ENCODE measurements around the gene BDKRB2.

BDKRB2 gene

DNA sequence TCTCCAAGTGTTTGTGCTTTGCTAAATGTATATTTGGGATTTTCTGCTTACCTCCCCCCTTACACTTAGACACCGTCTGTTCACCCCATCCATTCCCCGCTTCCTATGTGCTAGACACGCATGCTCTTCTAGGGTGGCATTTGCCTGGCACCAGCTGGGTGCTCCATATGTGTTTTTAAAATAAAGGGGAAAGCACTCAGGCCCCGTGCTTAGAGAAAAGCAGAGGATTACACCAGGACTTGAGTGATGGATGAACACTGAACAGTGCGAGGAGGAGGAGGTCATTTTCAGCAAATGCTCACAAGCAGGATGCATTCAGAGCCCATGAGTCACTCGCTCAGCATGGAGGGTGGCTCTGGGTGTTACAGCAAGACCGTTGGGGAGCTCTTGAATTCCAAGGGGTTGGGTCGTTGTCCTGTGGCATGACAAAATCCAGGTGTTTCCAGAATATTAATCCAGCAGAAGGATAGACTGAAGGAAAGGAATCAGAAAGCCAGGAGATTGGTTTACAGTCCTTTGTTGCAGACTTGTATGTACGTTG lies 48.4 kb downstream of the BDKRB2 start:
- no peak for DNase-seq (ENCODE audit: low read depth)

DNA sequence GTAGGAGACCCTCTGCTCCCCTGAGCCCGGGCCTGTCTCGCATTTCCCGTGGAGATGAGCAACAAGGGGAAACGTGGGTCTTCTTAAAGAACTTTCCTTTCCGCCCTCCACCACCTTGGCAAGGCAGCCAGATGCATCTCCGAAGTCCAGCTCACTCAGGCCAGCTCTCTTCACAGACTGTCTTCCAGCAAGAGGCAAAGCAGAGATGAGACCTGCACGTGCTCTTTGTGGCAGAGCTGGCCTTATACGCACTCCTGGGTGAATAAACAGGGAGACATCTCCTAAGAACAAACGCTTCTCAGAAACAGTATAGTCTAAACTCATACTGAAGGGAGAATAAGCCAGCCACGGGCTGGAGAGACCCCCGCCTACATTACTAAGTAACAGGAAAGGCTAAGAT lies 50.0 kb downstream of the BDKRB2 start:
- DNase-seq (ENCODE audit: low read depth): no peak

DNA sequence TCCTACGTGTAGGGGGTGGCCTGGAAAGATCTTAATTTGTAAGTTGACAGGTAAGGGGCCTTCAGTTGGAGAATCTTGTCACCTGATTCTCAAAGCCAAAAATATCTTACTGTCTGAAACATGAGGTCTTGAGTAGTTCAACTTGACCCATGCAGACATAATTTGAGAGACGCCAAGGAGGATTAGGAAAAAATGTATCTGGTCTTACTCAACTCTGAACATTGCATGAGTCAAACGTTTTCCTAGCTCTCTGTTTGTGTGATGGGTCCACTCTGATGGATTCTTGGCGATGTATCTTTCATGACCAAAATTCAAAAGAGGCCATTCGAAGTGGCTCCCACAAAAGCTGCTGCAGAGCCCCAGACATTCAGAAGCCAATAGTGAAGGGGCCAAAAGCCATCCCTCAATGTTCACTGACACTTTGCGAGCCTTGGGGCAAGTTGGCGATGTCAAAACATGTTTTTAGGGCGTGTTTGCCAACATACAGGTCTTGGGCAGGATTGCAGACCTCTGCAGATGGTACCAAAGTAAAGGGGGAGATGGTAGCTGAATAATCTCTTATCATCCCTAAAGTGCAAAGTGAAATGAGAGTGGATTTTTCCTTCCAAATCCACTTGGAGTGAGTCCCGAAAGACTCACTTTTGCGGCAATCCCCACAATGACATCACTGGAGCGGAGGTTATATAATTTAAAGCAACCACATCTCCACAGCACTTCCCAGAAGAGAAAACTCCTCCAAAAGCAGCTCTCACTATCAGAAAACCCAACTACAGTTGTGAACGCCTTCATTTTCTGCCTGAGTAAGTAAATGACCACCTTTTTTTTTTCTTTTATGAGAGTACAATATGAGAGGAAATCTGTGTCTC lies 51.1 kb downstream of the BDKRB2 start, which contains the start of gene BDKRB1:
BDKRB1 (plus strand) TSS at position 710 of the 866 bp plus-strand sequence. CDS start 7,473 bp downstream, outside the sequence.
- no peak for DNase-seq (ENCODE audit: low read depth)

DNA sequence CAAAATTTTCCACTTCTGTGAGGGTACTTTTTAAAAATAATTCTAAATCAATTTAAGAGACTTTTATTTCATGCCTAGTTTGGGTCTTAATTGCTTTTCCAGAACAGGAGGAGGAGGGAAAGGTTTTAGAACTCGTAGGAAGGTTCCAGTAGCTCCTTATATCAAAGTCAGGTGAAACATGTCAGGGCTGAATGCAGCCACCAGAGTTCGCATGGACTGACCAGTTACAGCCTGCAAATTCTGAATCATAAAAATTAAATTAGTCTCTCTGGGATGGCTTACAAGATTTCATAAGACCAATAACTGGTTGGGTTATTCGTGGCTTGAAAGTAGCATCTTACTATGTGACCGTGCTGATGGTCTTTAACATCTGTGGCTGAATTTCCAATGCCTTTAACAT lies 51.8 kb downstream of the BDKRB2 start:
- no peak for DNase-seq (ENCODE audit: low read depth)

DNA sequence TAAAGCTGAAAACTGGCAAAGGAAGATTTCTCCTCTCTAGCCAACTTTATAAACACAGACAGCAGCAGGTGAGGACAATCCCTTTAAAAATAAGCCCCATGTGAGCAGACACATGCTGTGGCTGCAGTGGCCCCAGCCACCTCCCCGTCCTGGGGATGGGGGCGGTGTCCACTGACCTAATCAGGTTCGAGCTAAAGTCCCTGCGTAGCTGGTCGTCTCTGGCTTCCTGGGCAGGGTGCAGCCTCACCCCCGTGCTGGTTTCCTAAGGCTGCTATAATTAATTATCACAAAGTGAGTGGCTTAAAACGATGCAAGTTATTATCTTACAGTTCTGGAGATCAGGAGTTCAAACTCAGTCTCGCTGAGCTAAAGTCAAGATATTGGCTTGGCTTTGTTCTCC lies 52.4 kb downstream of the BDKRB2 start:
- no peak for DNase-seq (ENCODE audit: low read depth)

DNA sequence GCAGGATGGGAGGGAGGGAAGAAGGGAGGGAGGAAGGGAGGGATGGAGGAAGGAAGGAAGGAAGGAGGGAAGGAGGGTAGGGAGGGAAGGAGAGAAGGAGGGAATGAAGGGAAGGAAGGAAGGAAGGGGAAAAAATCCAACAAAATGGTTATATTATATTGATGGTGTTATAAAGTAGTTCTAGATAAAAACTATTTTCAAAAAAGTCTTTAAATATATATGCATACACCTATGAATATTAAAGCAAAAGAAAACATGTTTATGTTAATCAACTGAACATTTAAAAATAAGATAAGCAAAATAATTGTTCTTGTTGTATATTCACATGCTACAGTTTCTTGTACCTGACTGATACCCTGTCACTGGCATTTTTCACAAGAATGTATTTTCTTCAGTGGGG lies 53.3 kb downstream of the BDKRB2 start:
- no peak for DNase-seq (ENCODE audit: low read depth)

DNA sequence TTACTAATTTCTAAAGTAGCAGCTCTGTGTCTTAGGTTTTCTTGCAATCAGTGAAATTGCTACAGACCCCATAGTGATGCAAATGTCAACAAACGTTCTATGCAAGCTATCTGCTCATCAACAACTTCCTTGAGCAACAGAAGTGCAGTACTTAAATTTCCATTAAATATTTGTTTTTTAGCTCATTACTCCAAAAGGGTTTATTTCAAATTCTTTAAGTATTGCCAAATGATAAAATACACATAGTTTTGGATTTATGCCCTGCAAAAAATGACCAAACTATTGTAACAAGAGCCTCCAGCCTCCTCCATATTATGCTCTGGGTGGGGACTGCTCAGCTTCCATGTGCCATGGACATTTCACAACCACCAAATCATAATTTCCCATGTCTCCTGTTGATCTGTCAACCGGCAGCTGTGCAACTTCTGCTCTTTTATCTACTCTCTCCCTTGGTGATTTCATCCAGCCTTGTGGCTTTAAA lies 55.7 kb downstream of the BDKRB2 start:
- DNase-seq (ENCODE audit: low read depth): no peak

DNA sequence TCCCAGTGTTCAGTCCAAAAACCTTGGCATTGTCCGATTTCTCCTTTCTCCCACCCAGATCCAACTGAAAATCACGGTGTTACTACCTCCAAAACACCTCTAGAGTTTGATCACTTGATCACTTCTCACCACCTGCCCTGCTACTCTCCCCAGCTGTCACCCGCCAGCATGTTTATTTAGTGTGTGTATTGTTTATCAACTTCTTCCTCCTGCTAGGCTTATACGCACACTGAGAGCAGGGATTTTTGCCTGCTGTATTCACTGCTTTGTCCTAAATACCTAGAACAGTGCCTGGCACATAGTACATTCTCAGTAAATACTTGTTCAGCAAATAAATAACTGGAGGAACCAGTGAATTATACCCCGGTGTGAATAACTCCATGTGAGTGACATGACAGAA lies 56.4 kb downstream of the BDKRB2 start:
- no peak for DNase-seq (ENCODE audit: low read depth)

DNA sequence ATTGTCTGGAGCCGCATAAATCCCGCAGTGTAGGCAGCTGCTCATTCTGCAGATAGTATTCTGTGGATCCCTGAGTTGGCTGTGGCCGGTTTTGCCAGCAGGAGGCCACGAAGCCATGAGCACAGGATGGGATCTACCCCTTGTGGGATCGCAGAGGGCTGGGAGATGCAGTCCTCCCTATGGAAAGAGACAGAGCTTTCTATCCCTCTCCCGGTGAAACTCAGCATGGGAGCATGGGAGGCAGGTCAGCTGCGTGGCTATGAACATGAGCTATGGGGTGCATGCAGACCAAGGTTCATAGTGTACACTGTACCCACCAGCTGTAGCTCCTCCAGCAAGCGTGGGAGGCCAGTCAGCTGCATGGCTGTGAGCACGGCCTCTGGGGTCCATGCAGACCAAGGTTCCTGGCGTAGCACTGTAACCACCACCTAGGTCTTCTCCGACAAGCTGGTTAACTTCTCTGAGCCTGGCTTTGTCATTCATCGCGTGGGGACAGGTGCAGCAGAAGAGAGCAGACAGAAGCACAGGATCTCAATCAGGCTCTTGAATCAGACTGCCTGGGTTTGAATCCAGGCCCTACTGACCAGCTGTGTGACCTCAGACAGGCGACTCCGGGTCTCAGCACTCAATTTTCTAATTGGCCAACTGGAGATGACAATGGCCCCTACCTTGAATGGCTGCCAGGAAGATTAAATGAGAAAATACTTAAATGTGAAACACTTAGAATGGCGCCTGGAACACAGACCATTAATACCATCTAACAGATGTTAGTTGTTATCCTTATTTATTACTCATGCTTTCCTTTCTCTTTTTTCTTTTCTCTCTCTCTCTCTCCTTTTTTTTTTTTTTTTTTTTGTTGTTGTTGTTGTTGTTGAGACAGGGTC lies 57.4 kb downstream of the BDKRB2 start:
- no peak for DNase-seq (ENCODE audit: low read depth)

DNA sequence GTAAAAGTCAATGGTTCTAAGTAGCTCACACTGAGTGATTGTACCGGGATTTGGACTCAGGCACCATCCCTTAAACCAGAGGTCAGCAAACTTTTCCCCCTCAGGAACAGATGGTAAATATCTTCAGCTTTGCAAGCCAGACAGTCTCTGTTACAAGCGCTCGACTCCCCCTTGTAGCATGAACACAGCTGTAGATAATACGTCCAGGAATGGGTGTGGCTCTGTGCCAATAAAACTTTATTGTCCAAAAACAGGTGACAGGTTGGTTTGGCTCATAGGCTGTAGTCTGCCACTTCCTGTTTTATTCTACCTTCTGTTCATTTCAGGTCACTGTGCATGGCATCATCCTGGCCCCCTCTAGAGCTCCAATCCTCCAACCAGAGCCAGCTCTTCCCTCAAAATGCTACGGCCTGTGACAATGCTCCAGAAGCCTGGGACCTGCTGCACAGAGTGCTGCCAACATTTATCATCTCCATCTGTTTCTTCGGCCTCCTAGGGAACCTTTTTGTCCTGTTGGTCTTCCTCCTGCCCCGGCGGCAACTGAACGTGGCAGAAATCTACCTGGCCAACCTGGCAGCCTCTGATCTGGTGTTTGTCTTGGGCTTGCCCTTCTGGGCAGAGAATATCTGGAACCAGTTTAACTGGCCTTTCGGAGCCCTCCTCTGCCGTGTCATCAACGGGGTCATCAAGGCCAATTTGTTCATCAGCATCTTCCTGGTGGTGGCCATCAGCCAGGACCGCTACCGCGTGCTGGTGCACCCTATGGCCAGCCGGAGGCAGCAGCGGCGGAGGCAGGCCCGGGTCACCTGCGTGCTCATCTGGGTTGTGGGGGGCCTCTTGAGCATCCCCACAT lies 58.9 kb downstream of the BDKRB2 start:
- DNase-seq (ENCODE audit: low read depth): no peak

DNA sequence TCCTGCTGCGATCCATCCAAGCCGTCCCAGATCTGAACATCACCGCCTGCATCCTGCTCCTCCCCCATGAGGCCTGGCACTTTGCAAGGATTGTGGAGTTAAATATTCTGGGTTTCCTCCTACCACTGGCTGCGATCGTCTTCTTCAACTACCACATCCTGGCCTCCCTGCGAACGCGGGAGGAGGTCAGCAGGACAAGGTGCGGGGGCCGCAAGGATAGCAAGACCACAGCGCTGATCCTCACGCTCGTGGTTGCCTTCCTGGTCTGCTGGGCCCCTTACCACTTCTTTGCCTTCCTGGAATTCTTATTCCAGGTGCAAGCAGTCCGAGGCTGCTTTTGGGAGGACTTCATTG lies 59.5 kb downstream of the BDKRB2 start:
- no peak for DNase-seq (ENCODE audit: low read depth)

DNA sequence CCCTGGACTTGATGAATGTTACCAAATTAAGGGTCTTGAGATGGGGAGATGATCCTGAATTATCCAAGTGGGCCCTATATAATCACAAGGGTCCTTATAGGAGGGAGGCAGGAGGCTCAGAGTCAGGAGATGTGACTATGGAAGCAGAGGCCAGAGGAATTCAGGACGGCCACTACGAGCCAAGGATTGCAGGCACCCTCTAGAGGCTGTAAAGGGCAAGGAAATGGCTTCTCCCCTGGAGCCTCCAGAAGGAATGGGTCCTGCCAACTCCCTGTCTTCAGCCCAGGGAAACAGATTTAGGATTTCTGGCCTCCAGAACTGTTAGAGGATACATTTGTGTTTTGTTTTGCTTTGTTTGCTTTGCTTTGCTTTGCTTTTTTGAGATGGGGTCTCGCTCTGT lies 60.2 kb downstream of the BDKRB2 start:
- DNase-seq (ENCODE audit: low read depth): no peak

DNA sequence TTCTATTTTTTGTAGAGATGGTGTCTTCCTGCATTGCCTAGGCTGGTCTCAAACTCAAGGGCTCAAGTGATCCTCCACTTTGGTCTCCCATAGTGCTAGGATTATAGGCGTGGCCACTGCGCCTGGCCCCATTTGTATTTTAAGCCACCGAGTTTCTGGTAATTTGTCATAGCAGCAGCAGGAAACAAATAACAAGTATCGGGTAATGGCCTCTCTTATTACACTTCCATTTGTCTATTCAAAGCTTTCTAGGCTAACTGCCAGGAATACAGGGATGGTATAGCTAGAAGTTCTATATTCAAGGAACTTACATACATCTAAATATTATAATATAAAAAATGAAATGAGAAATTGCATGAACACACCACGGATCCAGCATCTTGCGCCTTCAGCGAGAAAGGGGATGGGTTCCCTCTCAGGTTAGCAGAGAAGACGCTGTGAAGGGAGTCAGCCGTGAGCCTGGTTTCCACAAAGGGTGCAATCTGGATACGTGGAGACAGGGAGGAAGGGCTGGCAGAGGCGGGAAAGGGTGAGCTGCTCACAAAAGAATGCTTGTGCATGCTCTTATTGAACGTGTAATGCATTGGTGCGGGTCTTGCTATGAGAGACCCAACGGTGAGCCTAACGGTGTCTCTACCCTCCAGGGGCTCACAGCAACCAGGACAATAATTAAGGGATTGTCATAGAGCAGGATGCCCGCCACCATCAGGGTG lies 60.9 kb downstream of the BDKRB2 start:
- DNase-seq (ENCODE audit: low read depth): no peak

DNA sequence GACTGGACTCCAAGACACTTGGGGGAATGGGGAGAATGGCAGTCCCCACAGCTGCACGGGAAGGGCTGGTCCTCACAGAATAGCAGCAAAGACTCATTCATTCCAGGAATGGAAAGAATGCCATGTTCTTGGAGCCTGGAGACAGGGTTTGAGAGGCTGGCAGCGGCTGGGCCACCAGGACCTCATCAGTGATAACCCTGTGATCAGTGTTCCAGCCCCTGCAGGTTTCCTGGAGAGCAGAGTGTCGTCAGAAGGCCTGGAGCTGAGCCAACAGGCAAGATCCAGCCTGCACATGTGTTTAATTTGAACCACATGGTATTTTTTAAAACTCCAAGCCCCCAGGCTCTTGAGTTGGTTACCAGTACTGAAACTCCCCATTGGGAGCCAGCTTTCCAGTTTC lies 62.7 kb downstream of the BDKRB2 start:
- no peak for DNase-seq (ENCODE audit: low read depth)

DNA sequence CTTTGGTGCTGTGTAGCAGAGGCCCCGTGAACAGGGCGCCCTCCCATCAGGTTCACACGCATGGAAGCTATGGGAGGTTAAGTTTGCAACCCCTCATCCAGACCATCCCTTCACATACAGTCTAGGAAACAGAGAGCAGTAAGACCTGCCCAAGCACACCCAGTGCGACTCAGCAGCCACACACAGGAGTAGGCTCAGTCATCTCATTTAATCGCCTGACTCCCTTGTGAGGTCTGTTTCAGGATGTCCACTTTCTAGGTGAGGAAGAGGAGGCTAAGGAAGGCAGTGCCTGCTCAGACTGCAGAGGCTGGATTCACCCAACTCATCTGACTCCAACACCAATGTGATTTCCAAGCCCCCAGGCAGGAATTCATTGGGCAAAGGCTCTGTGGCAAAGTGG lies 63.3 kb downstream of the BDKRB2 start:
- no peak for DNase-seq (ENCODE audit: low read depth)

DNA sequence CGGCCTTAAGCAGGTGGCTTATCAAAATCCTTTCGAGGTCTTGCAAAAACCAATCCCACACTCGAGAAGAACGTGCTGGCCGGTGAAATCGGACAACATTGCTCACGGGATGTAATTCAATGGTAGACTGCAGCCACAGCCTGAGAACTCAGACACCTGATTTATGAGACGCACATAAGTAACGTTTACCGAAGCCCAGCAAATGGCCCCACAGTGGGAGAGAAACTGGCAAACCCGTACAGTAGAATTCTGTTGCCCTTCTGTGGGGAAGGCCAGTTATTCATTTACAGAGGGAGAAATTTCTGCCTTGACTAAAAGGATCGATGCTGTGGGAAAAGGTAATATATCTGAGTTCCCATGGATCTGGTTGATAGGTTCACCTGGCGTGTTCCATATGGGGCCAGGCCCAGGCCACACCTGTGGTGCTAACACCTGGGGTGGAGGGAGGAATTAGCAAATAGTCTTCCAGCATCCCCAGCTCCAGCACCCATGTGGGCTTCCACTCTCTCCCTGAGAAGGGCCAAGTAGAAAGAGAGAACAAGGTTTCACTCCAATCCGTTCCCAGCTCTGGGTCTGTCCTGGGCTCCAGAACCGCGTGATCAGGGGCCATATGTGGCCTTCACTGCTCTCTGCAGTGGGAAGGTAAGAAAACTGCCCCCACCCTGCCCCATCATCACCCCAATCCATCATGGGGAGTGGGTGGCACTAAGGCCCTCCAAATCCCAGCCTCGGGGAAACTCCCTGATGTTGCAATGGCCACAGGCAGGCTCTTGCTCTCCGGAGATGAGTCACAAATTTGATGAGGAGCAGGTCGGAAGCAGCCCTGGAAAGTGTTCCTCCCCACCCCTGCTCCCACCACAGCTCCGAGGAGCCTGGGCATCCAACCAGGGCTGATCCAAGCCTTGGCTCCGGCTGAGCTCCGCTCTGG lies 64.1 kb downstream of the BDKRB2 start:
- DNase-seq (ENCODE audit: low read depth): no peak

DNA sequence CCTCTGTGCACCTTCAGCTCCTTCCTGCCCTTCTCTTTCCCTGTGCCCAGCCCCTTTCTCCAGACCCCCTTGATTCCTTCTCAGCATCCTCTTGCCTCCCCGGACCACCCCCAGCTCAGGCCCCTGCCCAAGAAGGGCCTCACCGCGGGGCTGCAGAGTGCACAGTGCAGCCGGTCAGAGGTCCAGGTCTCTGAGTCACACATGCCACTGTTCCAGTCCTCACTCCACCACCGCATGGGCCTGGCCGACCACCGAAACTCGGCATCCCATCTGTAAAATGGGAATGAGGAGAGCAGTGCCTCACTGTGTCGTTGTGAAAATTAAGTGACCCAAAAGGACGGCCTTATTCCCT lies 64.7 kb downstream of the BDKRB2 start:
- DNase-seq (ENCODE audit: low read depth): no peak

DNA sequence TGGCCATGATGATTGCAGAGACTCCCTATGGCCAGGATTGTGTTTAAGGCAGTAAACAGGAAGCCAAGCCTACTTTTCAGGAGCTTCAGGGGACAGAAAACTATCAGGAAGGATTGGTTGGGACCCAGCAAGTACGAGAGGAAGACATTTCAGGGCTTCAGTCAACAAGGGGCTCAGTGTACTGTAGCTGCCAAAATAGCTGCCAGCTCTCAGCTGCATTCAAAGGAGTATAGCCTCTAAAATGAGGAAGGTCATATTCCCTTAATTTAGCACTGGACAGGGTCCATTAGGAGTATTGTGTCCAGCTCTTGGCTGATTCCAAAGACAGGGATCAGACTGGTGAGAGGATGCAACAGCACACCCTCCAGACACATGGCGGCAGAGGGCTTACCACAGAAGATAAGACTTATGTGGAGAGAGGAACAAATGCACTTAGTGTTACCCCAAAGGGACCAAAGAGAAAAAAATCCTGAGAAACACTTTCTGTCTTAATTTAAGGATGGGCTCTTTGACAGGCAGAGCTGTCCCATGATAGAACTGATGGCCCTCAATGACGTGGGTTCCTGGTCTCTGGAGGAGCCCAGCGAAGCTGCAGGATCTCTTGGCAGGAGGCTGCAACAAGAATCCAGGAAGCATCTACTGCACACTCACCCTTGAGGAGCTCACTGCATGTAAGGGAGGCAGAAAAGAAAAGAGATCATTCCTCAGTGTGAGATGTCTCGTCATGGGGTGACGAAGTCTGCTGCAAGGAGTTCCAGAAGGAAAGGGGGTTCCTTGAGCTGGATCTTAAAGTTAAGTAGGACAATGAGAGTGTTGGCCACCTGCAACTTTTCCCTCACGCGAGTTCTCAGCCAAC lies 66.2 kb downstream of the BDKRB2 start:
- no peak for DNase-seq (ENCODE audit: low read depth)

DNA sequence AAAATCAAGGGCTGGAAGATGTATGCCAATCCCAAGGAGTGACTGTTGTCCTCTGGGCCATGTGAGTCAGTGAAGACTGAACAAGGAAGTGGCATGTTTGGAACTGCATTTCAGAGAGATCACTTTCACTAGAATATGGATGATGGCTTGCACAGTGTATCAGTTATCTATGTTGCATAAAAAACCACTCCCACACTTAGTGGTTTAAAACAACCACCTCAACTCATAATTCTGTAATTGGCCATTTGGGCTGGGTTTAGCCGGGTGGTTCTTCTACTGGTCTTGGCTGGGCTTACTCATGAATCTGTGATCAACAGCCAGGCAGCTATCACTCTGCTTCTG lies 66.8 kb downstream of the BDKRB2 start:
- no peak for DNase-seq (ENCODE audit: low read depth)
